HUES48 (cell line): ENCODE data around the gene CCDC82.

Experiments
- H3K27ac ChIP-seq: one replicate; pipeline ENCODE4 v1.7.0; 2013; ENCODE audit warnings: low read depth, low read length, inconsistent platforms
- H3K27me3 ChIP-seq: 2 replicates; pipeline ENCODE4 v1.6.1; 2013; ENCODE audit warnings: mild to moderate bottlenecking, low read length; ENCODE audit not compliant: control insufficient read depth, insufficient read depth
- H3K36me3 ChIP-seq: 2 replicates; pipeline ENCODE4 v1.6.1; 2013; ENCODE audit warnings: low read length; ENCODE audit not compliant: control insufficient read depth, insufficient read depth
- H3K4me1 ChIP-seq: 2 replicates; pipeline ENCODE4 v1.6.1; 2013; ENCODE audit warnings: mild to moderate bottlenecking, low read length; ENCODE audit not compliant: control insufficient read depth, insufficient read depth
- H3K4me3 ChIP-seq: 2 replicates; pipeline ENCODE4 v1.5.1; 2013; ENCODE audit warnings: mild to moderate bottlenecking, low read depth, low read length
- H3K9ac ChIP-seq: 2 replicates; pipeline ENCODE4 v1.6.1; 2013; ENCODE audit warnings: mild to moderate bottlenecking, low read depth, low read length, moderate library complexity
- H3K9me3 ChIP-seq: 2 replicates; pipeline ENCODE4 v1.6.1; 2013; ENCODE audit warnings: low read length; ENCODE audit not compliant: control insufficient read depth, insufficient read depth

The CCDC82 gene

DNA sequence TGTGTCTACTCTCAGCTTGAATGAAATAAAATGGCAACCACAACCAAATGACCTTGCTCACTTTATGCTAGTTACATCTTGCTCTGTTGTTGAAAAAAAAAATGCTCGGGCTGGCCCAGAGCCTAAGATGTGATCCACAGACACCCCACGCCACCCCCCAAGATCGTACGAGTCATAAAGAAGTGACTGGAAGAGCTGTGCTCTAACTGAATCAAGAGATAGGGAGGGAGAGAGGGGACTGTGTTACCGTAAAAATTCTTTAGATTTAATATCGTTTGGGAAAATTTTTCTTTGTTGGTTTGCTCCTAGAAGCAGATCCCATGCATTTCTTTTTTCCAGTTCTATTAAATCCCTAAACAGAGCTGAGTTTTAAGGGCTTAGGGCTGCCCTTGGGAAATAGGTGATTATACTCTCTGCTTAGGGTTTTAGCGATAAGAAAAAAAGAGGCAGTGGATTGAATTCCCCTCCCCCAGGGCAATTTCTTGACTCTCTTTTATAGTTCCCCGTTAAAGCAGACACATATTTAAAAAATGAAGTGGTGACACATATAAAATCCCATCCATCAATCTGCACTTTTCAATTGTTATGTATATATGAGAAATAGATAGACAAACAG is 61.2 kb downstream of the CCDC82 start:
- Histone ChIP-seq H3K27ac (no peak overlapping the region), H3K4me1 (peaks cover 69% of the 10 kb centered on the region), H3K9me3 (no peaks in the 10 kb centered on the region), H3K9ac (no peak overlapping the region), H3K27me3 (no peaks in the 10 kb centered on the region), H3K36me3 (no peaks in the 10 kb centered on the region), H3K4me3 (no peak overlapping the region)

- Histone ChIP-seq H3K4me1 (peaks cover 54% of the 10 kb centered on the region), H3K36me3 (no peaks in the 10 kb centered on the region), H3K27me3 (no peaks in the 10 kb centered on the region), H3K9ac (no peak overlapping the region), H3K4me3 (no peak overlapping the region), H3K9me3 (no peaks in the 10 kb centered on the region), H3K27ac (no peak overlapping the region)
These were observed 62.8 kb downstream of the CCDC82 start for GRCh38 chr11:96326959-96327358.

DNA sequence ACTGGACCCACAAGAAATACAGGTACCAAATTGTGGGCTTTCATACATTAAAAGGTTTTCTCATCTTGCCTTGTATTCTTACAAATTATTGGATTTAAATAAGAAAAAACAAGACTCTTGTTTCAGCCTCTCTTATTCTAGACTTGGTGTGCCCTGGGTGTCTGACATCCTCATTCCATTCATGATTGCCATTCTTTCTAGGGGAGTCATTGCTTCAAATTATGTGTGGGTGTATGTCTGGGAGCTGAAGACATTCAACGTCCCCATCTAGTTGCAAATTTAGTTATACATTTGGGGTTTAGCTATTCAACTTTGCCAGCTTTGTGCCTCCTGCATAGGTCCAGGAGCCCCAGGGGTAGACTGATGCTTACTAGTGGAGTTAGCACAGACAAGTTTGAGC is 64.8 kb downstream of the CCDC82 start:
- H3K27ac ChIP-seq = peak overlapping the region; percentile 44
- H3K27me3 ChIP-seq = no peaks in the 10 kb centered on the region
- no peaks in the 10 kb centered on the region for H3K9me3 ChIP-seq
- H3K4me3 ChIP-seq = no peak overlapping the region
- H3K9ac ChIP-seq = no peak overlapping the region
- H3K36me3 ChIP-seq = no peaks in the 10 kb centered on the region
- peaks cover 42% of the 10 kb centered on the region for H3K4me1 ChIP-seq

GRCh38 chr11:96323642-96323985 is 66.1 kb downstream of the CCDC82 start:
- H3K4me1 ChIP-seq = peaks cover 31% of the 10 kb centered on the region
- no peaks in the 10 kb centered on the region for H3K36me3 ChIP-seq
- no peak overlapping the region for H3K4me3 ChIP-seq
- H3K9ac ChIP-seq = no peak overlapping the region
- H3K27me3 ChIP-seq = no peaks in the 10 kb centered on the region
- H3K9me3 ChIP-seq = no peaks in the 10 kb centered on the region
- no peak overlapping the region for H3K27ac ChIP-seq

DNA sequence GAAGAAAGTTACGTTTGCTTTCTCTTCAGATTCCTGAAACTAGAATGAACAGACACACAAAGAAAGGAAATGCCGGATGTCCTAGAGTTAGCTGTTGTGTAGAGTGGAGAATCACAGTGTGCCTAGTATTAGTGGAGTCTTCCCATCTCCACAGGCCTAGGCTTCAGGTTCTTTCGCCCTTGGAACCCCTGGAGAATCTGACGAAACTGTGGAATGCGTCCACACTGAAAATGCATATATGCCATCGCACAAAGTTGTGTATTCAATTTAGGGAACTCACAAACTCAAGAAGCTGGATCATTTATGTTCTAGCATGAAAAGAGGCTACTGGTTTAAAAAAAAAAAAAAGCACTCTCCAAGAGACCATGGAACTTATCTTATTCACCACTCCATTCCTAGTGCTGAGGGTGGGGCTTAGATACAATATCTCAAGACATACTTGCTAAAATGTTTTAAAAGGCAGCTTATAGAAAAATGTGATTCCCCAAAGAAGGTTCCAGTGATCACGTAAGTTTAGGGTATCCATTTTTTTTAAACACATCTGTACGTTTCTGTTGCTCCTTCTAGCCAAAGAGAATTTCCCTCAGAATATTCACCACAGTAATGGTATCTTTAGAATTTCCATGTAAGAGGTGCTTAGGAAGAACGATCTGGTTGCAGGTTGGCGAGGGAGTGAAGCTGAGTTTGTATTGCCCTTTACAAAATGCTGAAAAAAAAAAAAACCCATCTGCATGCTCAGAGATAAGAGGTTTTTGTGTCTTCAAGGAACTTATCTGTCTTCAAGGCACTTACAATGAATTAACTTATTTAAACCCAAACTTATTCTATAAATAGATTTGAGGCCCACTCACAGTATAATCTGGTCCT is 66.7 kb downstream of the CCDC82 start:
- Histone ChIP-seq H3K36me3 (no peaks in the 10 kb centered on the region), H3K4me3 (no peak overlapping the region)

GRCh38 chr11:96321091-96321490 is 68.6 kb downstream of the CCDC82 start:
- no peak overlapping the region for H3K27ac ChIP-seq
- H3K9ac ChIP-seq = no peak overlapping the region
- peaks cover 38% of the 10 kb centered on the region for H3K4me1 ChIP-seq
- no peaks in the 10 kb centered on the region for H3K9me3 ChIP-seq
- H3K4me3 ChIP-seq = no peak overlapping the region
- H3K27me3 ChIP-seq = no peaks in the 10 kb centered on the region
- no peaks in the 10 kb centered on the region for H3K36me3 ChIP-seq

More for the DNA sequence above, 66.7 kb downstream of the CCDC82 start:
- H3K27ac ChIP-seq = no peak overlapping the region
- no peaks in the 10 kb centered on the region for H3K27me3 ChIP-seq
- H3K9me3 ChIP-seq = no peaks in the 10 kb centered on the region
- H3K9ac ChIP-seq = no peak overlapping the region
- peaks cover 31% of the 10 kb centered on the region for H3K4me1 ChIP-seq

GRCh38 chr11:96319898-96320656 is 69.6 kb downstream of the CCDC82 start:
- Histone ChIP-seq H3K27ac (no peak overlapping the region), H3K4me1 (peaks cover 28% of the 10 kb centered on the region)

GRCh38 chr11:96318850-96319249 is 70.9 kb downstream of the CCDC82 start:
- H3K9ac ChIP-seq = no peak overlapping the region
- H3K36me3 ChIP-seq = no peaks in the 10 kb centered on the region
- no peak overlapping the region for H3K4me3 ChIP-seq
- H3K27me3 ChIP-seq = no peaks in the 10 kb centered on the region
- no peak overlapping the region for H3K27ac ChIP-seq
- H3K9me3 ChIP-seq = no peaks in the 10 kb centered on the region
- peaks cover 22% of the 10 kb centered on the region for H3K4me1 ChIP-seq

More at GRCh38 chr11:96319898-96320656, 69.6 kb downstream of the CCDC82 start:
- no peaks in the 10 kb centered on the region for H3K36me3 ChIP-seq
- H3K4me3 ChIP-seq = no peak overlapping the region
- H3K9ac ChIP-seq = no peak overlapping the region
- H3K27me3 ChIP-seq = no peaks in the 10 kb centered on the region
- H3K9me3 ChIP-seq = no peaks in the 10 kb centered on the region

DNA sequence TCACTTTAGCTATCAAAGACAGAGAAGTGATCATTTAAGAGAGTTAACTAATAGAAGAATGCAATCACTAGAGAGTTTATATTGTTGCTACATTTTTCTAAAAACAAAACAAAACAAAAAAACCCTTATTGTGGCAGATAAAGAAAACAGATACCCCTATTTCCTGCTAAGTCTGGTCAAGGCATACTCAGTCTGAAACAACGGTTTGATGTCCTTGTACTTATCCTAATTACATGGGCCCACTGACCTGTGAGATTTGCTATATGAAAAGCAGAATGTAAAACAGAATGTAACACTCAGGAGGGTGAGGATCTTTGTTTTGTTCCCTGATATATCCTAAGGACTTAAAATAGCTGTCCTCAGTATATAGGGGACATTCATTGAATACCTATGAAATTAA is 71.3 kb downstream of the CCDC82 start:
- H3K27ac ChIP-seq = no peak overlapping the region
- no peak overlapping the region for H3K9ac ChIP-seq
- H3K4me3 ChIP-seq = no peak overlapping the region
- H3K4me1 ChIP-seq = peaks cover 26% of the 10 kb centered on the region
- no peaks in the 10 kb centered on the region for H3K9me3 ChIP-seq
- H3K36me3 ChIP-seq = no peaks in the 10 kb centered on the region
- no peaks in the 10 kb centered on the region for H3K27me3 ChIP-seq

DNA sequence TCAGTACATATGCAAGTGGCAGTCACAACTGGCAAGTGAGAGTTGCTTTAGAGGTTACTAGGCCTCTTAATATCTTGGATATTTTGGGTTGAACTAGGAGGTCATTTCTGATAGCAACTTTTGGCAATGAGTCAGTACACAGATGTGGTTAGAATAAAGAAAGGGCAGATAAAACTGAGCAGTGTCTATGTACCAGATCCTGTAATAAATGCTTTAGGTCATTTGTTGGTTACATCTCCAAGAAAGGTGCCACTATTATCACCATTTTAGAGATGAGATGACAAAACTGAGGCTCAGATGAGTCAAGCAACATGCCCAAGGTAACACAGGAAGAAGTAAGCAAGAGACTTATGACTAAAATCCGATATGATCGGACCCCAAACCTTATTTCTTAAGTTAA is 71.7 kb downstream of the CCDC82 start:
- no peaks in the 10 kb centered on the region for H3K9me3 ChIP-seq
- no peaks in the 10 kb centered on the region for H3K27me3 ChIP-seq
- peaks cover 30% of the 10 kb centered on the region for H3K4me1 ChIP-seq
- no peak overlapping the region for H3K4me3 ChIP-seq
- H3K27ac ChIP-seq = no peak overlapping the region
- no peaks in the 10 kb centered on the region for H3K36me3 ChIP-seq
- no peak overlapping the region for H3K9ac ChIP-seq

GRCh38 chr11:96317571-96317970 is 72.1 kb downstream of the CCDC82 start:
- no peaks in the 10 kb centered on the region for H3K9me3 ChIP-seq
- peaks cover 33% of the 10 kb centered on the region for H3K4me1 ChIP-seq
- H3K36me3 ChIP-seq = no peaks in the 10 kb centered on the region
- H3K27me3 ChIP-seq = no peaks in the 10 kb centered on the region
- H3K4me3 ChIP-seq = no peak overlapping the region
- no peak overlapping the region for H3K9ac ChIP-seq
- no peak overlapping the region for H3K27ac ChIP-seq
